Suprapubic skin (tissue), 3 donors: ENCODE measurements around the gene USH1C.

ENCODE experiments used
- EP300 ChIP-seq: sonication (generic); formaldehyde crosslinking; IDR thresholded peaks from one replicate; pipeline ENCODE4 v1.6.1; 2017; ENCODE audit warnings: antibody characterized with exemption
- TF ChIP-seq, protein P1 (sequence below), 2 donors: fragments of 200-600 bp in 1 of 2; fragments of 450-650 bp in 1 of 2; sonication (generic) in 1 of 2; IDR thresholded peaks; one replicate each; pipeline ENCODE4 v1.5.1; 2016 to 2019; ENCODE audit warnings: antibody characterized with exemption in 2 of 2, mild to moderate bottlenecking in 1 of 2, moderate library complexity in 1 of 2

DNA sequence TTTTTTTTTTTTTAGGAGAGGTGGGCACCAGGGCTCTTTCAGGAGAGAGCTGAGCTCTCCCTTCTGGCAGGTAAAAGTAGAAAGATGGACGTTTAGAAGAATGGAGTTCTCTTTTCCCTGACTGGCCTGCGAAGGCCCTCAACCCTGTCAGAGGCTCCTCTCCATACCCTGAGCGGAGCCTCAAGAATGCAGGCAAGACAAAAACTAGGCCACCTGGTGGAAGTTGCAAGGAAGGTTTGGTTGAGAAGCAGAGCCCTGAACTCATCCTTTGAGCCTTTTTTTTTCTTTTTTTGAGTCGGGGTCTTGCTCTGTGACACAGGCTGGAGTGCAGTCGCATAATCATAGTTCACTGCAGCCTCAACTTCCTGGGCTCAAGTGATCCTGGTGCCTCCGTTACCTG lies 4.2 kb upstream of the USH1C start:
- TF ChIP-seq, protein P1, sequence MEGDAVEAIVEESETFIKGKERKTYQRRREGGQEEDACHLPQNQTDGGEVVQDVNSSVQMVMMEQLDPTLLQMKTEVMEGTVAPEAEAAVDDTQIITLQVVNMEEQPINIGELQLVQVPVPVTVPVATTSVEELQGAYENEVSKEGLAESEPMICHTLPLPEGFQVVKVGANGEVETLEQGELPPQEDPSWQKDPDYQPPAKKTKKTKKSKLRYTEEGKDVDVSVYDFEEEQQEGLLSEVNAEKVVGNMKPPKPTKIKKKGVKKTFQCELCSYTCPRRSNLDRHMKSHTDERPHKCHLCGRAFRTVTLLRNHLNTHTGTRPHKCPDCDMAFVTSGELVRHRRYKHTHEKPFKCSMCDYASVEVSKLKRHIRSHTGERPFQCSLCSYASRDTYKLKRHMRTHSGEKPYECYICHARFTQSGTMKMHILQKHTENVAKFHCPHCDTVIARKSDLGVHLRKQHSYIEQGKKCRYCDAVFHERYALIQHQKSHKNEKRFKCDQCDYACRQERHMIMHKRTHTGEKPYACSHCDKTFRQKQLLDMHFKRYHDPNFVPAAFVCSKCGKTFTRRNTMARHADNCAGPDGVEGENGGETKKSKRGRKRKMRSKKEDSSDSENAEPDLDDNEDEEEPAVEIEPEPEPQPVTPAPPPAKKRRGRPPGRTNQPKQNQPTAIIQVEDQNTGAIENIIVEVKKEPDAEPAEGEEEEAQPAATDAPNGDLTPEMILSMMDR (IDR thresholded peaks at IDR 0.05): no peak
- TF ChIP-seq EP300: no peak
